Endothelial cell of umbilical vein (primary cell): Measurements from ENCODE around the gene WDR27. TPM values are rescaled to one million over a fixed set of nuclear protein-coding genes. Genes with fewer than 3 reads are reported as not detected.

ENCODE experiments used
- BruUV-seq: library from RNA; stranded (reverse); fragments of 400-500 nt; replicated peaks from 2 replicates; lab custom pipeline; 2021; lab: Mats Ljungman, UMichigan
- CTCF ChIA-PET: fragments of 300-600, 350-600 bp; sonication (Branson Sonifier 250); formaldehyde crosslinking; loops from one replicate; lab custom pipeline; 2021; ENCODE audit warnings: antibody characterized with exemption, inconsistent platforms; lab: Charles Lee
- POLR2A ChIA-PET: fragments of 300-600, 350-600 bp; sonication (Branson Sonifier 250); formaldehyde crosslinking; loops from one replicate; lab custom pipeline; 2021; ENCODE audit warnings: antibody characterized with exemption, inconsistent platforms; lab: Charles Lee
- DNase-seq: peaks from one replicate; pipeline ENCODE4 v3.0.0-alpha.2; 2011; ENCODE audit warnings: low read depth, low spot score
- FAIRE-seq: peaks from 2 replicates; lab custom pipeline; 2011; peaks lifted over from hg19 to GRCh38; lab: Jason Lieb, UNC
- H2AFZ ChIP-seq: 2 replicates; pipeline ENCODE4 v1.6.0; 2012; ENCODE audit warnings: low read depth, low read length, control low read depth, inconsistent platforms
- H3K27ac ChIP-seq: 2 replicates; pipeline ENCODE4 v1.5.1; 2011; ENCODE audit warnings: low read depth, mild to moderate bottlenecking, control low read depth, low read length, moderate library complexity; ENCODE audit not compliant: insufficient read depth
- H3K27me3 ChIP-seq, 2 experiments: 2 replicates each; pipeline versions ENCODE4 v1.6.0 to v1.6.1; 2011; ENCODE audit warnings: low read length in 2 of 2, mixed read lengths in 1 of 2; ENCODE audit not compliant: control insufficient read depth in 2 of 2, insufficient read depth in 2 of 2
- H3K36me3 ChIP-seq, 2 experiments: 2 replicates in 1 of 2; 3 replicates in 1 of 2; pipeline ENCODE4 v1.5.1; 2011; ENCODE audit warnings: low read length in 2 of 2, mild to moderate bottlenecking in 1 of 2, moderate library complexity in 1 of 2; ENCODE audit not compliant: control insufficient read depth in 2 of 2, insufficient read depth in 2 of 2; ENCODE audit errors: extremely low read depth in 1 of 2
- H3K4me1 ChIP-seq: 3 replicates; pipeline ENCODE4 v1.5.1; 2011; ENCODE audit warnings: mild to moderate bottlenecking, low read length; ENCODE audit not compliant: control insufficient read depth, insufficient read depth; ENCODE audit errors: extremely low read depth
- H3K4me2 ChIP-seq: 2 replicates; pipeline ENCODE4 v1.6.1; 2011; ENCODE audit warnings: low read length, control low read depth, mixed read lengths; ENCODE audit not compliant: insufficient read depth
- H3K4me3 ChIP-seq, 3 experiments: fragments of 200-600 bp in 1 of 3; sonication (generic), shearing (Covaris generic) in 1 of 3; replicated peaks in 1 of 3; 2 replicates each; pipeline ENCODE4 v1.5.1; 2011 to 2016; ENCODE audit warnings: control low read depth in 3 of 3, low read length in 3 of 3, mild to moderate bottlenecking in 2 of 3, inconsistent platforms in 1 of 3, low read depth in 1 of 3, moderate library complexity in 1 of 3; ENCODE audit not compliant: insufficient read depth in 1 of 3
- H3K79me2 ChIP-seq: 2 replicates; pipeline ENCODE4 v1.6.0; 2012; ENCODE audit warnings: low read length, inconsistent platforms; ENCODE audit not compliant: control insufficient read depth, insufficient read depth
- H3K9ac ChIP-seq: replicated peaks from 2 replicates; pipeline ENCODE3; 2011; ENCODE audit warnings: low read length, control low read depth; ENCODE audit not compliant: insufficient read depth; ENCODE audit errors: extremely low read depth
- H3K9me1 ChIP-seq: replicated peaks from 3 replicates; pipeline ENCODE4 v1.6.0; 2011; ENCODE audit warnings: mild to moderate bottlenecking, low read length; ENCODE audit not compliant: control insufficient read depth, insufficient read depth; ENCODE audit errors: extremely low read depth
- H3K9me3 ChIP-seq: replicated peaks from 2 replicates; pipeline ENCODE4 v1.5.1; 2012; ENCODE audit warnings: low read length, inconsistent platforms; ENCODE audit not compliant: control insufficient read depth, insufficient read depth
- H4K20me1 ChIP-seq: replicated peaks from 2 replicates; pipeline ENCODE3; 2011; ENCODE audit warnings: mild to moderate bottlenecking, low read length; ENCODE audit not compliant: control insufficient read depth, insufficient read depth; ENCODE audit errors: extremely low read depth
- EZH2 ChIP-seq: IDR thresholded peaks from 2 replicates; pipeline ENCODE4 v1.6.1; 2012; ENCODE audit warnings: borderline replicate concordance, low read depth, mild to moderate bottlenecking, moderate library complexity, low read length, inconsistent platforms; ENCODE audit not compliant: severe bottlenecking
- FOS ChIP-seq: IDR thresholded peaks from 2 replicates; pipeline ENCODE4 v1.6.1; 2011; ENCODE audit warnings: mild to moderate bottlenecking, low read length, moderate library complexity, borderline replicate concordance; ENCODE audit not compliant: insufficient read depth
- GATA2 ChIP-seq: IDR thresholded peaks from 2 replicates; pipeline ENCODE4 v1.7.0; 2011; ENCODE audit warnings: low read depth, mild to moderate bottlenecking, moderate library complexity, mixed read lengths, low read length; ENCODE audit not compliant: insufficient read length, insufficient read depth
- JUN ChIP-seq: IDR thresholded peaks from 2 replicates; pipeline ENCODE4 v1.6.1; 2011; ENCODE audit warnings: borderline replicate concordance, low read depth; ENCODE audit not compliant: insufficient read length, insufficient read depth
- MYC ChIP-seq: IDR thresholded peaks from one replicate; pipeline ENCODE4 v1.6.1; 2011; ENCODE audit warnings: mild to moderate bottlenecking, low read depth, low read length
- POLR2AphosphoS5 ChIP-seq: IDR thresholded peaks from 2 replicates; pipeline ENCODE4 v1.6.1; 2012; ENCODE audit warnings: low read depth, mild to moderate bottlenecking, control low read depth, low read length, moderate library complexity; ENCODE audit not compliant: insufficient read depth
- dilution Hi-C: fragments of 300-500 bp; cut with MboI; formaldehyde crosslinking; loops from one replicate; pipeline ENCODE4 v1.15.0; 2019; ENCODE audit warnings: low sequenced_read_pairs; ENCODE audit not compliant: extremely low pct_ligation_motif_present
- intact Hi-C: fragments of 100-400 bp; cut with micrococcal nuclease; formaldehyde crosslinking; loops from one replicate; pipeline ENCODE4 v1.10.0; 2022
- polyA plus RNA-seq, 4 experiments: library from polyadenylated mRNA; depleted of rRNA in 3 of 4; stranded (reverse) in 3 of 4; unstranded in 1 of 4; fragments of >200 nt; gene quantifications; 2 replicates each; pipeline versions ENCODE4 v1.2.1 to v1.2.3, GENCODE V29; 2011 to 2012; ENCODE audit warnings: missing spikeins in 1 of 4
- total RNA-seq: library from RNA; stranded (reverse); gene quantifications from 2 replicates; pipeline ENCODE4 v1.2.3, GENCODE V29; 2021
- TF ChIP-seq, protein P1 (sequence below), 2 donors: IDR thresholded peaks; 1 replicate in 1 of 2; 2 replicates in 1 of 2; pipeline ENCODE4 v1.5.1; 2011; ENCODE audit warnings: low read length in 2 of 2, mild to moderate bottlenecking in 2 of 2, moderate library complexity in 2 of 2, control low read depth in 1 of 2, inconsistent platforms in 1 of 2, low read depth in 1 of 2; ENCODE audit not compliant: insufficient read depth in 1 of 2; ENCODE audit errors: extremely low read depth in 1 of 2
- TF ChIP-seq, protein P2 (sequence below): IDR thresholded peaks from 2 replicates; pipeline ENCODE4 v1.6.1; 2011; ENCODE audit not compliant: insufficient read depth, insufficient read length

The WDR27 gene
- total and polyA plus RNA-seq, 2 donors (not counting 3 experiments of a cell fraction or from before 2014, with no cell fraction given) = 60.1 to 69.7 TPM

DNA sequence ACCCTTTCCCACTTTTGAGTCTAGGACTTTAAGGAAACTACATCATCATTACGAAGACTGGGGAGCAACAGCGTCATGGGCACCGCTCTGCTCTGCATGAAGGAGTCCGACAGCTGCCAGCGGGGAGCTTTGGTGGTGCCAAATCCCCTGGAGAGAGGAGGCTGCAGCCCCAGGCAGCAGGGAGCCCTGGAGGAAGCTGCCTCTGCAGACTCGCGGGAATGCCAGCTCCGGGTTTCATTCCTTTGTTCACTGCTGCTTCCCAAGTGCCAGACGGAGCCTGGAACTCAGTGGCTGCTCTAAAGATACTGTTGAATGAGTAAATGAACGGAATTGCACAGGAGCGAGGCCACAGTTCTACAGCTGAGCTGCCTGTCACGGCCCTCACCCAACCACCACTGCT lies 251.7 kb downstream of the WDR27 start:
- Histone ChIP-seq H3K9ac (no peak overlapping the region), H3K27ac (no peak overlapping the region), H3K9me1 (no peaks in the 10 kb centered on the region), H3K4me1 (no peaks in the 10 kb centered on the region), H2AFZ (no peak overlapping the region), H4K20me1 (no peaks in the 10 kb centered on the region), H3K9me3 (no peaks in the 10 kb centered on the region), H3K27me3 (no peaks in the 10 kb centered on the region), H3K79me2 (no peaks in the 10 kb centered on the region), H3K36me3 (no peaks in the 10 kb centered on the region), H3K4me3 (no peak overlapping the region), H3K4me2 (no peak overlapping the region)
- dilution Hi-C loops = no loop called here
- ChIA-PET CTCF (no interaction called here), POLR2A (no interaction called here)
- DNase-seq (no peak), FAIRE-seq (no peak)
- no TSS peak for BruUV-seq
- intact Hi-C loops = no loop called here
- TF ChIP-seq EZH2 = no peak
- no peak for TF ChIP-seq GATA2
- TF ChIP-seq FOS = no peak
- no peak for TF ChIP-seq JUN
- no peak for TF ChIP-seq POLR2AphosphoS5
- TF ChIP-seq, protein P1, sequence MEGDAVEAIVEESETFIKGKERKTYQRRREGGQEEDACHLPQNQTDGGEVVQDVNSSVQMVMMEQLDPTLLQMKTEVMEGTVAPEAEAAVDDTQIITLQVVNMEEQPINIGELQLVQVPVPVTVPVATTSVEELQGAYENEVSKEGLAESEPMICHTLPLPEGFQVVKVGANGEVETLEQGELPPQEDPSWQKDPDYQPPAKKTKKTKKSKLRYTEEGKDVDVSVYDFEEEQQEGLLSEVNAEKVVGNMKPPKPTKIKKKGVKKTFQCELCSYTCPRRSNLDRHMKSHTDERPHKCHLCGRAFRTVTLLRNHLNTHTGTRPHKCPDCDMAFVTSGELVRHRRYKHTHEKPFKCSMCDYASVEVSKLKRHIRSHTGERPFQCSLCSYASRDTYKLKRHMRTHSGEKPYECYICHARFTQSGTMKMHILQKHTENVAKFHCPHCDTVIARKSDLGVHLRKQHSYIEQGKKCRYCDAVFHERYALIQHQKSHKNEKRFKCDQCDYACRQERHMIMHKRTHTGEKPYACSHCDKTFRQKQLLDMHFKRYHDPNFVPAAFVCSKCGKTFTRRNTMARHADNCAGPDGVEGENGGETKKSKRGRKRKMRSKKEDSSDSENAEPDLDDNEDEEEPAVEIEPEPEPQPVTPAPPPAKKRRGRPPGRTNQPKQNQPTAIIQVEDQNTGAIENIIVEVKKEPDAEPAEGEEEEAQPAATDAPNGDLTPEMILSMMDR (IDR thresholded peaks at IDR 0.05; ENCODE audit: extremely low read depth in 1 of 2, insufficient read depth in 1 of 2, low read depth in 1 of 2, low read length in 2 of 2) = no peak
- TF ChIP-seq, protein P2, sequence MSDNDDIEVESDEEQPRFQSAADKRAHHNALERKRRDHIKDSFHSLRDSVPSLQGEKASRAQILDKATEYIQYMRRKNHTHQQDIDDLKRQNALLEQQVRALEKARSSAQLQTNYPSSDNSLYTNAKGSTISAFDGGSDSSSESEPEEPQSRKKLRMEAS = no peak
- TF ChIP-seq MYC = no peak
